ENCODE data around the gene ARHGAP10.

Gene ARHGAP10

GRCh38 chr4:147975933-147976928 is 244.3 kb downstream of the ARHGAP10 start:
- Histone ChIP-seq H3K27me3 (no peaks in the 10 kb centered on the region), H3K27ac (no peak overlapping the region), H3K9me3 (no peaks in the 10 kb centered on the region), H3K4me1 (ENCODE audit: control insufficient read depth in 1 of 2, insufficient read depth in 1 of 2, low read depth in 1 of 2, low read length in 1 of 2) (no peaks in the 10 kb centered on the region), H3K36me3 (no peaks in the 10 kb centered on the region), H3K4me3 (ENCODE audit: low read depth in 1 of 2, low read length in 1 of 2) (no peak overlapping the region)
- no peak for TF ChIP-seq CTCF (IDR thresholded peaks at IDR 0.05)

DNA sequence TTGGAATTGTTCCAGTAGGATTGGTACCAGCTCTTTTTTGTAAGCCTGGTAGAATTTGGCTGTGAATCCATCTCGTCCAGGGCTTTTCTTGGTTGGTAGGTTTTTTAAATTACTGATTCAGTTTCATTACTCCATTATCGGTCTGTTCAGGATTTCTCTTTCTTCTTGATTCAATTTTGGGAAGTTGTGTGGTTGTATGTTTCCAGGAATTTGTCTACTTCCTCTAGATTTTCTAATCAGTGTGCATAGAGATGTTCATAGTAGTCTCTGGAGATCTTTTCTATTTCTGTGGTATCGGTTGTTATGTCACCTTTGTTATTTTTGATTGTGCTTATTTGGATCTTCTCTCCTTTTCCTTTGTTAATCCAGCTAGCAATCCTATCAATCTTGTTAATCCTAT is 248.7 kb downstream of the ARHGAP10 start:
- Histone ChIP-seq H3K4me3 (ENCODE audit: low read depth in 1 of 2, low read length in 1 of 2) (no peak overlapping the region), H3K27me3 (no peaks in the 10 kb centered on the region), H3K27ac (no peak overlapping the region), H3K9me3 (no peaks in the 10 kb centered on the region), H3K4me1 (ENCODE audit: control insufficient read depth in 1 of 2, insufficient read depth in 1 of 2, low read depth in 1 of 2, low read length in 1 of 2) (no peaks in the 10 kb centered on the region), H3K36me3 (no peaks in the 10 kb centered on the region)
- TF ChIP-seq CTCF (IDR thresholded peaks at IDR 0.05): no peak

GRCh38 chr4:147981305-147981704 is 249.4 kb downstream of the ARHGAP10 start:
- no peak overlapping the region for H3K4me3 ChIP-seq (ENCODE audit: low read depth in 1 of 2, low read length in 1 of 2)
- no peak for TF ChIP-seq CTCF (IDR thresholded peaks at IDR 0.05)
- H3K36me3 ChIP-seq: no peaks in the 10 kb centered on the region
- H3K27me3 ChIP-seq: no peaks in the 10 kb centered on the region
- H3K4me1 ChIP-seq (ENCODE audit: control insufficient read depth in 1 of 2, insufficient read depth in 1 of 2, low read depth in 1 of 2, low read length in 1 of 2): no peaks in the 10 kb centered on the region
- no peak overlapping the region for H3K27ac ChIP-seq
- no peaks in the 10 kb centered on the region for H3K9me3 ChIP-seq

DNA sequence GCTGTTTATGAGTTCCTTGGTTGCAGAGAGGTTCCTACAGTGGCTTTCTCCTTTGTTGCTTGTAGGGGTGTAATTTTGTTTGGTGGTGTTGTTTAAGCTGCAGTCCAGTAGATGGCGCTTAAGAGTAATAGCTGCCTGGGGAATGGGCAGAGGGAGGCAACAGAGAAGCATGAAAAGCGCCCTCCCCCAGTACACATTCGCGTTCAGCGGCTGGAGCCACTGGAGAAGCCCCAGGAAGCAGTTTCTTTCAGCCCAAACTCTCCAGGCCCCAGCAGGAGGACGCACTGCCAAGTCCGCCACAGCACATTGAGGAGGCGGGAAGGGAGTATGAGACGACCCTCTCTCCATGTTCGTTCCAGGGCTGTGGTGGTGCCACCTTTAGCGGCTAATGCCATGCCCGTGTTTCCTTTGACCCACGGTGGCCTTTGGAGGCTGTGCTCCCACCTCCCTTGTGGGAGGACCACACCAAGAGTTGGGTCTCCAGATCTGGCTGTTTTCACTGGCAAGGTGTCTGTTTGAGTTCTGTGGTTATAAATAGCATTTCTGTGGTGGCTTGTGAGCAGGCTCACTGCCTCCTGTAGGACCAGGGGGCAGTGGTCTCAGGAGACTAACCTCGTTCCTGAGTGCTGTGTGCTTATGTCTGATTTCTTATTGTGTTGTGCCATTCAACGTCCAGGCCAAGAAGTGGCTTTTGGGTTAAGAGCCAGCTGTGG is 252.3 kb downstream of the ARHGAP10 start:
- Histone ChIP-seq H3K36me3 (no peaks in the 10 kb centered on the region), H3K27me3 (no peaks in the 10 kb centered on the region)
- TF ChIP-seq CTCF (IDR thresholded peaks at IDR 0.05): no peak

DNA sequence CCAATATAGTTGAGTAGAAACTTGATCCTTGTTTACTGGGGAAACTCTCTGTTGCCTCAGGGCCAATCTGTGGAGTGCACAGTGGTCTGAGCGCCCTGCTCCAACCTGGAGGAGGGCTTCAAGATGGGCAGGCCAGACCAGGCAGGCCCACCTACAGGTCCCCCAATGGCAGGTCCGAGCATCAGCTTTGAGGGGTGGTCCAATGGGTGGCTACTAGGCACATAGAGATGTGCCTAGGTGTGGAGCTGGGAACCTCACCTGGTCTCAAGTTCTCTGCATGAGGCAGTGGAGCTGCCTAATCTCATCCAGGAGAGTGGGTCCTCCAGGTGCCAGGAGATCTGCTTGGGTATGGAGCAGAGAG is 252.9 kb downstream of the ARHGAP10 start:
- Histone ChIP-seq H3K27me3 (no peaks in the 10 kb centered on the region), H3K9me3 (no peaks in the 10 kb centered on the region), H3K4me3 (ENCODE audit: low read depth in 1 of 2, low read length in 1 of 2) (no peak overlapping the region)

More for the DNA sequence above, 252.3 kb downstream of the ARHGAP10 start:
- no peaks in the 10 kb centered on the region for H3K9me3 ChIP-seq
- H3K4me1 ChIP-seq (ENCODE audit: control insufficient read depth in 1 of 2, insufficient read depth in 1 of 2, low read depth in 1 of 2, low read length in 1 of 2): no peaks in the 10 kb centered on the region
- no peak overlapping the region for H3K27ac ChIP-seq
- H3K4me3 ChIP-seq (ENCODE audit: low read depth in 1 of 2, low read length in 1 of 2): no peak overlapping the region

More for the DNA sequence above, 252.9 kb downstream of the ARHGAP10 start:
- Histone ChIP-seq H3K27ac (no peak overlapping the region), H3K36me3 (no peaks in the 10 kb centered on the region), H3K4me1 (ENCODE audit: control insufficient read depth in 1 of 2, insufficient read depth in 1 of 2, low read depth in 1 of 2, low read length in 1 of 2) (no peaks in the 10 kb centered on the region)
- no peak for TF ChIP-seq CTCF (IDR thresholded peaks at IDR 0.05)

Measured in neutrophil (primary cell).